Measurements from ENCODE around the gene NOP56. TPM values are rescaled to one million over a fixed set of nuclear protein-coding genes. Genes with fewer than 3 reads are reported as not detected.
A peak's percentile ranks its signal among the peaks of the same experiment; 100 is the strongest.

The NOP56 gene
- total RNA-seq, 4 donors from 2014 or later, result 73.0 to 174 (median 137) TPM

GRCh38 chr20:2617099-2617714 is 35.2 kb upstream of the NOP56 start:
- intact Hi-C loops (cut with DNase I), result no loop called here
- TF ChIP-seq CTCF (IDR thresholded peaks at IDR 0.05) (no peak), POLR2A (IDR thresholded peaks at IDR 0.05) (no peak)
- Histone ChIP-seq H3K36me3 (no peaks in the 10 kb centered on the region), H3K27ac (no peak overlapping the region), H3K4me1 (no peaks in the 10 kb centered on the region), H3K27me3 (peaks cover 0 to 50% (median 0%) of the 10 kb centered on the region in 4 donors), H3K9me3 (no peaks in the 10 kb centered on the region), H3K4me3 (no peak overlapping the region)
- WGBS, 2 donors, result 80 to 86% methylated on average over 8 of the region's 16 CpGs
- no peak for DNase-seq

GRCh38 chr20:2618815-2619214 is 33.6 kb upstream of the NOP56 start:
- 53 to 71% methylated on average over 4 to 6 of the region's 6 CpGs for WGBS, 2 donors
- no peak overlapping the region for H3K4me3 ChIP-seq
- H3K36me3 ChIP-seq, result no peaks in the 10 kb centered on the region
- H3K27ac ChIP-seq, result no peak overlapping the region
- no peaks in the 10 kb centered on the region for H3K9me3 ChIP-seq
- TF ChIP-seq CTCF (IDR thresholded peaks at IDR 0.05) (no peak), POLR2A (IDR thresholded peaks at IDR 0.05) (no peak)
- DNase-seq, result no peak
- H3K4me1 ChIP-seq, result no peaks in the 10 kb centered on the region
- intact Hi-C loops (cut with DNase I), result no loop called here
- peaks cover 0 to 42% (median 0%) of the 10 kb centered on the region in 4 donors for H3K27me3 ChIP-seq

GRCh38 chr20:2619337-2619736 is 33.1 kb upstream of the NOP56 start:
- 42 to 50% methylated on average over 2 of the region's 2 CpGs for WGBS, 2 donors
- no peak for DNase-seq
- Histone ChIP-seq H3K27ac (no peak overlapping the region), H3K27me3 (peaks cover 0 to 41% (median 0%) of the 10 kb centered on the region in 4 donors), H3K4me3 (no peak overlapping the region), H3K9me3 (no peaks in the 10 kb centered on the region), H3K36me3 (no peaks in the 10 kb centered on the region), H3K4me1 (no peaks in the 10 kb centered on the region)
- intact Hi-C loops (cut with DNase I), result no loop called here
- TF ChIP-seq POLR2A (IDR thresholded peaks at IDR 0.05), result no peak
- no peak for TF ChIP-seq CTCF (IDR thresholded peaks at IDR 0.05)

GRCh38 chr20:2619961-2620595 is 32.4 kb upstream of the NOP56 start:
- intact Hi-C loops (cut with DNase I), result no loop called here
- no peak for DNase-seq
- Histone ChIP-seq H3K9me3 (no peaks in the 10 kb centered on the region), H3K27ac (no peak overlapping the region), H3K36me3 (no peaks in the 10 kb centered on the region), H3K4me3 (no peak overlapping the region), H3K4me1 (no peaks in the 10 kb centered on the region), H3K27me3 (peaks cover 0 to 41% (median 0%) of the 10 kb centered on the region in 4 donors)
- TF ChIP-seq POLR2A (IDR thresholded peaks at IDR 0.05) (no peak), CTCF (IDR thresholded peaks at IDR 0.05) (no peak)
- WGBS, 2 donors, result 56% methylated on average over 3 of the region's 3 CpGs

GRCh38 chr20:2624190-2624589 is 28.2 kb upstream of the NOP56 start:
- WGBS, 2 donors, result 59 to 67% methylated on average over 1 to 2 of the region's 4 CpGs

More at GRCh38 chr20:2624190-2624589, 28.2 kb upstream of the NOP56 start:
- peaks cover 0 to 33% (median 0%) of the 10 kb centered on the region in 4 donors for H3K27me3 ChIP-seq
- H3K4me1 ChIP-seq, result no peaks in the 10 kb centered on the region
- intact Hi-C loops (cut with DNase I), result no loop called here
- TF ChIP-seq POLR2A (IDR thresholded peaks at IDR 0.05) (no peak), CTCF (IDR thresholded peaks at IDR 0.05) (no peak)
- peaks cover 0 to 6% (median 0%) of the 10 kb centered on the region in 3 donors for H3K9me3 ChIP-seq
- no peaks in the 10 kb centered on the region for H3K36me3 ChIP-seq
- peak overlapping the region in 2 of 4 donors; percentile 47 to 67 for H3K27ac ChIP-seq
- H3K4me3 ChIP-seq, result peak overlapping the region in 1 of 4 donors; percentile 15
- no peak for DNase-seq
